LNCaP clone FGC (cell line): ENCODE measurements around the gene AXIN1.
A peak's percentile ranks its signal among the peaks of the same experiment; 100 is the strongest.
"Not testable (repeated sequence)": the region's sequence is repeated elsewhere in the genome, so short reads cannot be mapped to it uniquely, and the experiment has no call there.

Experiments used
- DNase-seq: peaks from one replicate; pipeline ENCODE4 v3.0.0-alpha.2; 2011; ENCODE audit warnings: low read depth
- H3K4me3 ChIP-seq: 2 replicates; pipeline ENCODE4 v1.5.1; 2011; ENCODE audit warnings: mild to moderate bottlenecking, low read depth, low read length, control low read depth
- TF ChIP-seq, protein P1 (sequence below): IDR thresholded peaks from 2 replicates; pipeline ENCODE4 v1.5.1; 2012; ENCODE audit warnings: mild to moderate bottlenecking; ENCODE audit not compliant: control insufficient read depth, insufficient read depth; ENCODE audit errors: extremely low read depth

The AXIN1 gene

GRCh38 chr16:380762-381011, 28.2 kb upstream of the AXIN1 start:
- peak overlapping the region; percentile 85 for H3K4me3 ChIP-seq
- no peak for DNase-seq
- TF ChIP-seq, protein P1, sequence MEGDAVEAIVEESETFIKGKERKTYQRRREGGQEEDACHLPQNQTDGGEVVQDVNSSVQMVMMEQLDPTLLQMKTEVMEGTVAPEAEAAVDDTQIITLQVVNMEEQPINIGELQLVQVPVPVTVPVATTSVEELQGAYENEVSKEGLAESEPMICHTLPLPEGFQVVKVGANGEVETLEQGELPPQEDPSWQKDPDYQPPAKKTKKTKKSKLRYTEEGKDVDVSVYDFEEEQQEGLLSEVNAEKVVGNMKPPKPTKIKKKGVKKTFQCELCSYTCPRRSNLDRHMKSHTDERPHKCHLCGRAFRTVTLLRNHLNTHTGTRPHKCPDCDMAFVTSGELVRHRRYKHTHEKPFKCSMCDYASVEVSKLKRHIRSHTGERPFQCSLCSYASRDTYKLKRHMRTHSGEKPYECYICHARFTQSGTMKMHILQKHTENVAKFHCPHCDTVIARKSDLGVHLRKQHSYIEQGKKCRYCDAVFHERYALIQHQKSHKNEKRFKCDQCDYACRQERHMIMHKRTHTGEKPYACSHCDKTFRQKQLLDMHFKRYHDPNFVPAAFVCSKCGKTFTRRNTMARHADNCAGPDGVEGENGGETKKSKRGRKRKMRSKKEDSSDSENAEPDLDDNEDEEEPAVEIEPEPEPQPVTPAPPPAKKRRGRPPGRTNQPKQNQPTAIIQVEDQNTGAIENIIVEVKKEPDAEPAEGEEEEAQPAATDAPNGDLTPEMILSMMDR = no peak

GRCh38 chr16:379961-380761, 27.6 kb upstream of the AXIN1 start:
- no peak for DNase-seq
- H3K4me3 ChIP-seq = peak overlapping the region; percentile 85

DNA sequence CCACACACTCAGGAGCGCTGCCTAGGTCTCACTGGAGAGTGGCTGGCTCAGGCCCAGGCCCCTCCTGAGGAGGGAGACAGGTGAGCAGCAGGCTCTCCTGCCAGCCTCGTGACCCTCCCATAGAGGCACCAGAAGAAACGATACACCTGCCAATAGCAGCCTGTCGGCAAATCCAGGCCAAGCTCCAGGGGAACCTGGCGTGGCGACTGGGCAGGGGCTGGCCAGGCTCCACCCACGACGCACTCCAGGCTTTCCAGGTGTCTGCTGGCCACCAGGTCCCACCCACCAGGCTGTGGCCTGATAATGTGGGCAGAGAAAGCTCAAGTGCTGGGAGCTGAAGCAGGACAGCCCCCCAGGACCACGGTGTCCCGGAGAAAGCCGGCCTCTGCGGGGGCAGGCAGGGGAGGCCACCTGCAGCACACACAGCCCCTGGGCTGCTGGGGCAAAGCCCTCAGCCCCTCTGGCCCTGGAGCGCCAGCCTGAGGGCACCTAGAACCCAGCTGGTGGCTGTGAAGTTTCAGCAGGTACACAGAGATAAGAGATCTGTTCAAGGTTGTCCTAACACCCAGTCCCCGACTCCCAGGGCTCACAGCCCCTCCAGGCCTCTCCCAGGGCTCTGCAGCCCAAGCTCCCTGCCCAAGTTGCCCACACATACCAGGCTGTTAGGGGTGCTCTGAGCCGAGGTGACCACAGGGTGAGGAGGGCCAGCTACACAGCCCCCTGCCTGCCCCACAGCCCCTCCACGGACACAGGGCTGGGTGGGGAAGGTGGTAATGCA, 26.8 kb upstream of the AXIN1 start:
- peak; percentile 94 for DNase-seq
- TF ChIP-seq, protein P1 = no peak
- peak overlapping the region; percentile 33 for H3K4me3 ChIP-seq

More at GRCh38 chr16:379961-380761, 27.6 kb upstream of the AXIN1 start:
- TF ChIP-seq, protein P1 = no peak

DNA sequence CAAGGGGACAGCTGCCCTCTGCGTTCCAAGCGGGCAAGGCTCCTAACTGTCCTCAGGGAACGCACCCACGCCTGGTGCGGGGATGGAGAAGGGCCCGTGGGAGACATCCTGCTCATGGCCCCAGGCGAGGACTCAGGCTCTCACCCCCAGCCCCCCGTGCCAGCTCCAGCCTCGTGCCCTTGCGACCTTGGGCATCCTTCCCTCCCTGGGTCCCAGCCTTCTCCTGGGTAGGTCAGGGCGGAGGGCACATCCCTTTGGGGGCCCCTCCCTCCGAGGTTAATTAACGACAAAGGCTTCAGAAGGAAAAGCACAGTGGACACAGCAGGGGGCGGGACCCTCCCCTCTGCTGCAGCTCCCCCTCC, 26.3 kb upstream of the AXIN1 start:
- no peak overlapping the region for H3K4me3 ChIP-seq
- TF ChIP-seq, protein P1 = no peak
- no peak for DNase-seq

GRCh38 chr16:378113-378820, 25.7 kb upstream of the AXIN1 start:
- not testable (repeated sequence) for H3K4me3 ChIP-seq, DNase-seq

DNA sequence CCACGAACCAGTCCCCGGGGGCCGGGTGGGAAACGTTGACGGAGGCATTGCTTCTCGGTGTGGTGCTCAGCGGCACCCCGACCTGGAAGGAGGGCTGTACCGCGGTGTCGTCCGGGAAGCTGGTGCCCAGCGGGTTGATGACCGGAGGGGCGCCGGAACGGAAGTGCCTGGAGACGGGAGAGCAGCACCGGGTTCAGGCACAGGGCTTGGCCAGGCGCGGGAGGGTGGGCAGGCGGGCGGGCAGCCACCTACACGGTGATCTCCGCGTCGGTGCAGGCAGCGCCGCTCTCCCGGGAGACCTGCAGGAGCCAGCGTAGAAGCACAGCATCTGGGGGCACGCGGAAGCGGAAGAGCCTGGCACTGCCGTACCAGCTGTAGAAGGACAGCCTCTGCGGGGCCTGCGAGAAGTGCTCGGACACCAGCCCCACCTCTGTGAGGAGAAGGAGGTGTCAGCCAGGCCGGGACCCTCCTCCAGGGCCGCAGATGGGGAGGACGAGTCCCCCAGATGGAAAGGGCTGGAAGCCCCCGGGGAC, 25.0 kb upstream of the AXIN1 start:
- TF ChIP-seq, protein P1 = no peak
- H3K4me3 ChIP-seq = no peak overlapping the region
- no peak for DNase-seq

- DNase-seq = no peak
- no peak overlapping the region for H3K4me3 ChIP-seq
- TF ChIP-seq, protein P1 = no peak
Measured at GRCh38 chr16:376817-377418, 24.4 kb upstream of the AXIN1 start.
